Glutamatergic neuron (in vitro differentiated cells): ENCODE data around the gene PIK3IP1. TPM values are rescaled to one million over a fixed set of nuclear protein-coding genes. Genes with fewer than 3 reads are reported as not detected.

Source experiments
- DNase-seq: peaks from one replicate; pipeline ENCODE4 v3.0.0; 2022
- H3K27ac Mint-ChIP-seq: one replicate; pipeline ENCODE4 v1.8.0; 2020; ENCODE audit warnings: mild to moderate bottlenecking, mixed read lengths, inconsistent platforms; ENCODE audit not compliant: unreplicated experiment
- H3K27me3 Mint-ChIP-seq: one replicate; pipeline ENCODE4 v1.8.0; 2020; ENCODE audit warnings: mild to moderate bottlenecking, moderate library complexity, mixed read lengths, inconsistent platforms; ENCODE audit not compliant: unreplicated experiment
- H3K36me3 Mint-ChIP-seq: one replicate; pipeline ENCODE4 v1.8.0; 2020; ENCODE audit warnings: mild to moderate bottlenecking, mixed read lengths, inconsistent platforms; ENCODE audit not compliant: unreplicated experiment
- H3K4me1 Mint-ChIP-seq: one replicate; pipeline ENCODE4 v1.8.0; 2020; ENCODE audit warnings: mild to moderate bottlenecking, low read depth, mixed read lengths, inconsistent platforms; ENCODE audit not compliant: unreplicated experiment
- H3K4me3 Mint-ChIP-seq: one replicate; pipeline ENCODE4 v1.8.0; 2020; ENCODE audit warnings: mild to moderate bottlenecking, mixed read lengths, inconsistent platforms; ENCODE audit not compliant: unreplicated experiment
- H3K9me3 Mint-ChIP-seq: one replicate; pipeline ENCODE4 v1.8.0; 2020; ENCODE audit warnings: mild to moderate bottlenecking, moderate library complexity, mixed read lengths, inconsistent platforms; ENCODE audit not compliant: unreplicated experiment
- CTCF ChIP-seq: fragments of 200-600 bp; sonication (generic); IDR thresholded peaks from one replicate; pipeline ENCODE4 v1.5.0; 2021; ENCODE audit not compliant: partially characterized antibody, unreplicated experiment
- total RNA-seq: library from RNA; stranded (reverse); fragmentation: NEBNext Ultra II Directional; extraction: Animal tissue kit (Norgen Biotek cat#: 25700); gene quantifications from one replicate; pipeline ENCODE4 v1.2.1, GENCODE V29; 2021; ENCODE audit not compliant: unreplicated experiment

The PIK3IP1 gene
- total RNA-seq, 1 donor from 2014 or later, result 38.8 TPM

- Mint-ChIP-seq H3K27me3 (no peaks in the 10 kb centered on the region), H3K36me3 (no peaks in the 10 kb centered on the region), H3K4me1 (peaks cover 24% of the 10 kb centered on the region), H3K27ac (peak overlapping the region; percentile 97), H3K9me3 (peaks cover 2% of the 10 kb centered on the region), H3K4me3 (peak overlapping the region; percentile 57)
- DNase-seq, result peak; percentile 81
- TF ChIP-seq CTCF, result no peak
Observed at GRCh38 chr22:31284281-31285155, 7.8 kb downstream of the PIK3IP1 start.

- H3K27me3 Mint-ChIP-seq, result peaks cover 3% of the 10 kb centered on the region
- no peaks in the 10 kb centered on the region for H3K36me3 Mint-ChIP-seq
- no peak for TF ChIP-seq CTCF
- H3K4me1 Mint-ChIP-seq, result peaks cover 24% of the 10 kb centered on the region
- no peak for DNase-seq
- H3K9me3 Mint-ChIP-seq, result peaks cover 2% of the 10 kb centered on the region
- peak overlapping the region; percentile 50 for H3K4me3 Mint-ChIP-seq
- peak overlapping the region; percentile 55 for H3K27ac Mint-ChIP-seq
Observed at GRCh38 chr22:31282748-31283468, 9.4 kb downstream of the PIK3IP1 start.

GRCh38 chr22:31281733-31282132, 10.6 kb downstream of the PIK3IP1 start:
- Mint-ChIP-seq H3K4me3 (no peak overlapping the region), H3K27ac (no peak overlapping the region), H3K27me3 (peaks cover 3% of the 10 kb centered on the region), H3K9me3 (peaks cover 2% of the 10 kb centered on the region), H3K36me3 (no peaks in the 10 kb centered on the region), H3K4me1 (peaks cover 24% of the 10 kb centered on the region)
- no peak for DNase-seq
- no peak for TF ChIP-seq CTCF

GRCh38 chr22:31279821-31280505, 12.3 kb downstream of the PIK3IP1 start:
- no peaks in the 10 kb centered on the region for H3K36me3 Mint-ChIP-seq
- H3K27me3 Mint-ChIP-seq, result peaks cover 3% of the 10 kb centered on the region
- H3K27ac Mint-ChIP-seq, result no peak overlapping the region
- H3K9me3 Mint-ChIP-seq, result peaks cover 2% of the 10 kb centered on the region
- no peak for DNase-seq
- no peak overlapping the region for H3K4me3 Mint-ChIP-seq
- TF ChIP-seq CTCF, result no peak
- peaks cover 11% of the 10 kb centered on the region for H3K4me1 Mint-ChIP-seq
